D721Med (cell line): ENCODE results near the gene C16orf86.
A peak's percentile ranks its signal among the peaks of the same experiment; 100 is the strongest.

Experiments
- DNase-seq: peaks from one replicate; pipeline ENCODE4 v3.0.0; 2011; ENCODE audit warnings: low spot score; ENCODE audit not compliant: insufficient read length
- FAIRE-seq: peaks from 2 replicates; lab custom pipeline; 2011; peaks lifted over from hg19 to GRCh38; lab: Jason Lieb, UNC
- TF ChIP-seq, protein P1 (sequence below): IDR thresholded peaks from 2 replicates; pipeline ENCODE4 v1.5.1; 2012; ENCODE audit warnings: mild to moderate bottlenecking, control low read depth; ENCODE audit not compliant: insufficient read depth; ENCODE audit errors: missing control alignments

The C16orf86 gene, protein sequence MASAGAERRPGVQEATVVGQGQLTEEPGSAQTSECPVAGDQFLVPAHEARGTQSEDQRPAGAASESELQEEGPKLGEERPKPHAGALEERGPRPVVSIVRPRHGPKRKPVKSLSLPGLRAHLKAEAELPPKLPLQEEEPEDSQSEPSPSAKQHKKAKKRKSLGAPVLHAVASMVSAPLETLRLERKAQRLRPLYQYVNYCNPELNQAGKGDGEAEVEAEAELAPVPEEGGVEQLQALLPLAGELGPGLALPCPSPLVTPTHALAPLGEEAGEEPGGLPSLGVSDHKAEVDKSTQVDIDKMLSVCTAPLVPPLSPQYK

DNA sequence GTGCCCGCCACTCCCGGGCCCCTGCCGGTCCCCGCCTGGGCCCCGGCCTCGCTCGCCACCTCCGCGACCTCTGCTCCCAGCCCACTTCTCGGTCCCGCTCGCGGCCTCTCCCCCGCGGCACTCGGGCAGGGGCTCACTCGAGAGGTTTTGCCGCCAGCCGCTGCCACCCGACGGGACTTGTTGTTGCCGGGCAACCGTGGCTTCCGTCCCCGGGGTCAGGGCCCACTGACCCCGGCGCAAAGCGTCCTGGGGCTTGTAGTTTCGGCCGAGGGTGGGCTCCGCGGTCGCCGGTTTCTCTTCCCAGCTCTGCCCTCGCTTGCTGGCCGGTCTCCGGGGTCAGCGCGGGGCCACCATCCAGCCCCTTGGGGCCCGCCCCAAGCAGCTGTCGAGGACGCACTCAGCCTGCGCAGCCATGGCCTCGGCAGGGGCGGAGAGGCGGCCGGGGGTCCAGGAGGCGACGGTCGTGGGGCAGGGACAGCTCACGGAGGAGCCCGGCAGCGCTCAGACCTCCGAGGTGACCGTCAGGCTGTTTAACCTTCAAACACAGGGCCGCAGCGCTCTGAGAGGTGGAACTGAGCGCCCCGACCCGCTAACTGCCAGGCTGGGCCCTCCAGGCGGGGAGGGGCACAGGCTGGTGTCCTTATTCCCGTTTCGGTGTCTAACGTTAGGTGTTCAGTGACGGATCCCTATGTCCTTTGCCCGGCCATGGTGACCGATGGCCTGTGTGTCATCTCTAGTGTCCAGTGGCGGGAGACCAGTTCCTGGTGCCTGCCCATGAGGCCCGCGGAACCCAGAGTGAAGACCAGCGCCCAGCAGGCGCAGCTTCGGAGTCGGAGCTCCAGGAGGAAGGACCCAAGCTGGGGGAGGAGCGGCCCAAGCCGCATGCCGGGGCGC, at the start of gene C16orf86, which contains the start of gene ENKD1:
TSS of gene C16orf86 (plus strand) at position 256 of the 894 bp plus-strand sequence. CDS start at position 413, 157 bp downstream.
TSS of gene ENKD1 (minus strand) at position 192 of the 894 bp plus-strand sequence. CDS start 308 bp downstream, outside the sequence.
- FAIRE-seq: no peak
- TF ChIP-seq, protein P1, sequence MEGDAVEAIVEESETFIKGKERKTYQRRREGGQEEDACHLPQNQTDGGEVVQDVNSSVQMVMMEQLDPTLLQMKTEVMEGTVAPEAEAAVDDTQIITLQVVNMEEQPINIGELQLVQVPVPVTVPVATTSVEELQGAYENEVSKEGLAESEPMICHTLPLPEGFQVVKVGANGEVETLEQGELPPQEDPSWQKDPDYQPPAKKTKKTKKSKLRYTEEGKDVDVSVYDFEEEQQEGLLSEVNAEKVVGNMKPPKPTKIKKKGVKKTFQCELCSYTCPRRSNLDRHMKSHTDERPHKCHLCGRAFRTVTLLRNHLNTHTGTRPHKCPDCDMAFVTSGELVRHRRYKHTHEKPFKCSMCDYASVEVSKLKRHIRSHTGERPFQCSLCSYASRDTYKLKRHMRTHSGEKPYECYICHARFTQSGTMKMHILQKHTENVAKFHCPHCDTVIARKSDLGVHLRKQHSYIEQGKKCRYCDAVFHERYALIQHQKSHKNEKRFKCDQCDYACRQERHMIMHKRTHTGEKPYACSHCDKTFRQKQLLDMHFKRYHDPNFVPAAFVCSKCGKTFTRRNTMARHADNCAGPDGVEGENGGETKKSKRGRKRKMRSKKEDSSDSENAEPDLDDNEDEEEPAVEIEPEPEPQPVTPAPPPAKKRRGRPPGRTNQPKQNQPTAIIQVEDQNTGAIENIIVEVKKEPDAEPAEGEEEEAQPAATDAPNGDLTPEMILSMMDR: no peak
- DNase-seq: peak; percentile 78

DNA sequence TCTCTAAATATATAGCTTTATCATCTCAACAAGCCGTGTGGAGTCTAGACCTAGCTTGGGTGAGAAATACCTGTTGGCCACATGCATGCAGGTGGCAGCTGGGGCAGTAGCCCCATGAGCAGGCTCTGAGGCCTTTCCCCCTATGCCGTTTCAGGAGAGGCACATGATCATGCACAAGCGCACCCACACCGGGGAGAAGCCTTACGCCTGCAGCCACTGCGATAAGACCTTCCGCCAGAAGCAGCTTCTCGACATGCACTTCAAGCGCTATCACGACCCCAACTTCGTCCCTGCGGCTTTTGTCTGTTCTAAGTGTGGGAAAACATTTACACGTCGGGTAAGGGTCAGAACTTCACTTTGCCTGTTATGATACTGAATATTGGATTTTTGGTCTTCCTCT, 38.4 kb upstream of the C16orf86 start:
- FAIRE-seq (no peak), DNase-seq (no peak)
- TF ChIP-seq, protein P1: no peak

DNA sequence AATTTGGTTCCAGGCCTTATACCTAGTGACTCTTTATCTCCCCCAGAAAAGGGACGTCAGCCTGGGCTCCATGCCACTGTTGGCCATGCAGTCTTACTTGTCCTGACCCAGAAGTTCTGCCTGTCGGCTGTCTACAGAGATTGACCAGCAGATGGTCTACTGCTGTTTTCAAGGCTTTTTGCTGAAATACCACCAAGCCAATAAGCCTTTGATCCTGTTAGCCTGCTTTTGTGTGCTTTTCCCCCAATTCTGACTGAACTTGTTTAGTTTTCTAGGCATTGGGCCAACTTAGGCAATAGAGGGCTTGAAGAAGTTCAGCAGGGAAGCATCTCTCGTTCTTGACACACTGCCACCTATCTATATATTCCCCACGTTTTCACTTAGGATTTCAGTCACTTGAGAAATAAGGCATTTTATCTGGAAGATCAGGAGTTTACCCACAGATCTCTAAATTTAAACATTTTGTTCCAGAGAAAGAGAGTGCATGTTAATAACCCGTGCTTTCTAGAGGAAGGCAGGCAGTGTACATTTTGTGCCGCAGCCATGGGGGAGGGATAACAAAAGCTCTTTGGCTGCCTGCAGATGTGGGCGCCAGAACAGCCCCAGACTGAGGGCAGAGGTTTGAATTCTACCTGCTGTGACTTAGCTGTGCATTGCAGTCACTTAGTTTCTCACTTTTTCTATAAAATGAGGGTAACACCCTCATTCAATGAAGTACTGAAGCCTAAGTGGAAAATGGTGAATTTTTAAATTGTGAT, 34.0 kb upstream of the C16orf86 start:
- FAIRE-seq: no peak
- DNase-seq: no peak
- TF ChIP-seq, protein P1: no peak

DNA sequence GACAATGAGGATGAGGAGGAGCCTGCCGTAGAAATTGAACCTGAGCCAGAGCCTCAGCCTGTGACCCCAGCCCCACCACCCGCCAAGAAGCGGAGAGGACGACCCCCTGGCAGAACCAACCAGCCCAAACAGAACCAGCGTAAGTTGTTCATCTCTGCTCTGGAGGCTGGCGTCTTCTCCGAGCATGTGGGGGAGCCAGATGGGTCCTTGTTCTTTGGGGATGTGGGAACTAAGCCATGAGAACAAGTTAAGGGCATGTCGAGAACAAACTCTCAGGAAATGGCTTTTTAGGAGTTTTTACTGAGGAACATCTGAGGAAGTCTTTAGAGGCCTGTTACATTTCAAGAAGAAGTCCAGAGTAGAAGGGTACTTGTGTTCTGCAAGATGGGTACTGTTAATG, 29.9 kb upstream of the C16orf86 start:
- DNase-seq (no peak), FAIRE-seq (no peak)
- TF ChIP-seq, protein P1: no peak

DNA sequence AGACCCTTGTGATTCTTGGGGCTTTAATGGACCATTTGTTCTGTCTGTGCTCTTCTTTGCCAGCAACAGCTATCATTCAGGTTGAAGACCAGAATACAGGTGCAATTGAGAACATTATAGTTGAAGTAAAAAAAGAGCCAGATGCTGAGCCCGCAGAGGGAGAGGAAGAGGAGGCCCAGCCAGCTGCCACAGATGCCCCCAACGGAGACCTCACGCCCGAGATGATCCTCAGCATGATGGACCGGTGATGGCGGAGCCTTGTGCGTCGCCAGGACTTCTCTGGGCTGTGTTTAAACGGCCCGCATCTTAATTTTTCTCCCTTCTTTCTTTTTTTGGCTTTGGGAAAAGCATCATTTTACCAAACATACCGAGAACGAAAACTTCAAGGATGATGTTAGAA, 29.0 kb upstream of the C16orf86 start:
- DNase-seq (no peak), FAIRE-seq (no peak)
- TF ChIP-seq, protein P1: no peak

DNA sequence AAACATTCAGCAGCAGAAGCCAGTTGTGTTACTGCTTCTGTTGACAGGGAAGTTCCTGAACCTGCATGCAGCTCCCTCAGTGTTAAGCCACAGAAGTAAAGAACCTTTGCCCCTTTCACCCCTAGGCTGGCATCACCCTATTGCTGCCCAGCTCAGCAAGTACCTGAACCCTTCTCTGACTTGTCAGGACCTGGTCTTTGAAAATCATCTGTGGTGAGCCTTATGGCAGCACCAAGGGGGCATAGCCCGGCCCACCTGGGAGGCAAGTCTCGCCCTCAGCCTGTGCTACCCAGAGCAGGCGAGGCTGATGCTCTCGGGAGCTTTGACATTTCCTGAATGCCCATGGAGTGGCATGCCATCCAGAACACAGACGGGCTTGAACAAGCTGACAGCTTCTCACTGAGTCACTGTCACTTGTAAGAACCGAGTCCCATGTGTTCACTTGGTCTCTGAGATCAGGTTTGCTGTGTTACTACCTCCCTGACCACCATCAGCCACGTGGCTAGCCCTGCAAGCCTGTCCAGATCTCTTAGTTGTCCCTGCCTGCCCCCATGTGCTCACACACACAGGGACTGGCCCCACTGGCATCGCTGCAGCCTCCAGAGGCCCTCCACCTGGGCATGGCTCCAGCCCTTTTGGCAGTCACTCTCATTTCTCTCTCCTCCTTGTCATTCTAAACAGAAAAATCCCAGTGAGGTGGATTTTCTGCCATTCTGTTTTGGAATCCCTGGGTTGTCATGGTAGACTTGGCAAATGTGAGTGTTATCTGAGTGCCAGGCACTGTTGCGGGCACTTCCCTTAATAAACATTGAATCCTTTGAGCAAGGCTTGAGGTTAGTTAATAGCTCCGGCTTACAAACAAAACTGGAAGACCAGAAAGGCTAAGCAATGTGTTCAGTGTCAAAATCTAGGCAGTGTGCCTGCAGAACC, 24.6 kb upstream of the C16orf86 start:
- FAIRE-seq (no peak), DNase-seq (no peak)
- TF ChIP-seq, protein P1: no peak
